ENCODE results near the gene MBD5.

Gene MBD5

GRCh38 chr2:148484066-148484465 is 463.2 kb downstream of the MBD5 start:
- DNase-seq = no peak

- no peak for DNase-seq
Observed at GRCh38 chr2:148486655-148487054, 465.8 kb downstream of the MBD5 start.

- DNase-seq = no peak
Observed at GRCh38 chr2:148487439-148487838, 466.5 kb downstream of the MBD5 start.

DNA sequence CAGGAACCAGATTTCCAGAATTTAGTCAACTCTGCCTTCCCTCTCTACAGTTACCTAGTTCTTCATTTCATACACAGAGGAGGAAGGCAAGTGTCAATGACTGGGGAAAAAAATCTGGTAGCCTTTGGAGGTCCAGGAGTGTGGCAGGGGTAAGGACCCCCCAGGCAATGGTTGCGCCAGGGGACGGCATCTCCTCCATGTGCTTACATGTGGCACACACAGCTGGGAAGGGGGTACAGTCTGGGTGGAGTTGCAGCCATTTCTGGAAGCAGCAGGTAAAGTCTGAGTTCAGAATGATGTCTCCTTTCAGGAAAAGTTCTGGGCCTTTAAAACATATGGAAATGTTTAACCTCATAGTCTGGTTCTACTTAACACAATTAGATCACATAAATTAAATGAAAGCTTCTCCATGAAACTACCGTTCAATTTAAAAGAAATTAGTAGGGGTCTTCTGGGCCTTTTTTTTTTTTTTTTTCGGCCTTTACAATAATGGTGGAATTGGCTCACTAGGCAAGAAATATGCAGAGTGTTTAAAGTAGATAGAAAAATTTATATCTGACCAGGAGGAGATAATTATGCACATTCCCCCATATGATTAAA is 470.0 kb downstream of the MBD5 start:
- DNase-seq = no peak

DNA sequence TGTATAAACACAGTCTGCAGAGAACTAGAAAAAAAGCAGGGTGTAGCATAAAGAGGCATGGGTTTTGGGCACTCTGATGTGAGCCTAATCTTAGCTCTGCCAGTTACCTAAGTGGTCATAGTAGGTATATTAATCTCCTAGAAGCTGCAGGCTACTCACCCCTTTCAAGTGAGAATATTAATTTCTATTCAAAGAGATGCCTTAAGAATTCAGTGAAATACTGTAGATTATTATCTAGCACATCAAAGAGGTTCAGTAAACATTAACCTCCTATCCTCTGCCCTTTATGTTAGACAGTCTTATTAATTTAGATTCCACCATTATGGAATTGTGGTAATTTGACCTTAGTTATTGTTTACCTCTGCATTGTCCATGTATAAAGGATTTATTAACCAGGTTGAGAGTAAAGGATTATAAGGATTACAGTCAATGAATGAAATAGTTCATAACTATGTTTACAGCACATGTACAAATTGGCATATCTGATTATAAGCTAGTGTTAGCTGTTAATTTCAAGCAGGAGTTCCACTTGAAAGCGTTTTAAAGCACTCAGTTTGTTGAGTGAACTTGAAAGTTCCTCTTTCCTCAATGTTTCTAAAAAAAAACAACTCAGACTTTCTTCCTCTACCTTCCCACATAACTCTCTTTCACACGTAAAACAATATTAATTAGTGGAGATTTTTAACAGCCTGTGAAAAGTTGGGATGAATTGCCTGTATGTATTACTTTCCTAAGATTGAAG is 473.1 kb downstream of the MBD5 start:
- no peak for DNase-seq

DNA sequence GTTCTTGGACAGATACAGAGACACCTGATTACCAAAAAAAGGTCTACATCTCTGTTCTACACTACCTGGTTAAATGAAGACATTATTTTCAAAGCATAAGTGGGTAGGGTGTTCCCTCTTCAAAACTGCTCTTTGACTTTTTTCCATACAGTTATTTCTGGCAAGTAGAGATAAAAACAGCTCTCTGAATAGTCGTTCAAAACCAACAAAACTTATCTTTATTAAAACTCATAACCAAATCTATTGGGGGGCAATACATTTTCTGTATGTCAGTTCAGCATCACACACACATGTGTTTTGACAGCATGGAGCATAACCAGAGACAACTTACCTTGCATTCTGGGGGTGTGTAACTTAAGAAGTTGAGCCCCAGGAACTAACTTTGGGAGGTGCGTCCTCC is 474.7 kb downstream of the MBD5 start:
- no peak for DNase-seq

- DNase-seq = no peak
Observed at GRCh38 chr2:148501545-148501944, 480.7 kb downstream of the MBD5 start.

- DNase-seq = no peak
Observed at GRCh38 chr2:148503516-148503915, 482.6 kb downstream of the MBD5 start.

- no peak for DNase-seq
Observed at GRCh38 chr2:148507970-148508369, 487.1 kb downstream of the MBD5 start.

DNA sequence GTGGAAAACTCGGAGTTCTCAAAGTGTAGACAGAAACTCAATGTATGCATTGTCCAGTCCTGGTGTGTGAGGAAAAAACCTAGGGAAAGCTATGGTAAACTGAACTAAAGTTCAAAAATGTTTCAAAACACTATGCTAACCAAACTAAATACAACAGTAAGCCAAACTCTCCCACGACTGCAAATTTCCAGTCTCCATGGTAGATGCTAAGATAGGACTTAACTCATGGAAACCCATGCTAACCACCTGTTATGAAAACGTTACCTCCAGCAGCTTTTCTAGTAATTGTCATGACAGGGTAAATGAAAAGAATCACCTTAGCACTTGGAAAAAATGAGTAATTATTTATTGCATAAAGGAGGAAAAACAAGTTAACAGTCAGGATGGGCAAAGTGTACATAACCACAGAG is 488.0 kb downstream of the MBD5 start:
- DNase-seq = no peak

GRCh38 chr2:148509288-148509902 is 488.5 kb downstream of the MBD5 start:
- peak; percentile 78 for DNase-seq

DNA sequence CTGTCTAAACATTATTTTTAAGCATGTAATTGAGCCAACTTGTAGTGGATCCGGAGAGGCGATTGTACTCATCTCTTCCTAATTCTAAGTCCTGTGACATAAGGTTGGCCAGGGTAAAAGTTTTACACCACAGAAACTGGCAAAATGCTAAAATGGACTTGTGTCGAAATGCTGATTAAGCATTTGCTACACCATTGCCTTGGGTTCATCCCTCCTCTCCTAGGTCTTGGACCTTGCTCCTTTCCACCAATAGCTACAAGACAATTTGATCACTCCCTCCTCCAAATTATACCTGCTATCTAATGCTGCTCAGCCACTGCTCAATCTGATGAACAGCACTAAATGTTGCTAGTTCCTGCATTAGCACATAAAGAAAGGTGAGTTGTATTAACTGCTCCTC is 491.0 kb downstream of the MBD5 start:
- no peak for DNase-seq

GRCh38 chr2:148512501-148512900 is 491.6 kb downstream of the MBD5 start:
- DNase-seq = no peak

DNA sequence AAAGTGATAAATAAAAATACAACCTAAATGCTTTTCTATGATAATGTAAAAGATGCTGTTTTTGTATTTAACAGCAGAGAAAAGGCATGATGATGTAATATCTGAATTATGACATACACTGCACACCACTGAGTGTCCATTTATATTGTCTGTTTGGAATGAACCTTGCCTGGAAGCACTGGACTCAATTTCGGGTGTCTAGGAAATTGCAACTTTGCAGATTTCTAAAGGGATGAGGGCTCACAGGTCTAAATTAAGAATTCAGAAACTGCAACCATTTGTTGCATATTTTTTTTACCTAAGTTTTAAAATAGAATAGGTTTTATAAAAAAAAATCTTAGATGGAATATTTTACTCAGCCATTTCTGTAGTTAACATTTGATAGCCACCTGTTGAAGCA is 492.5 kb downstream of the MBD5 start:
- DNase-seq = no peak

GRCh38 chr2:148515120-148515519 is 494.2 kb downstream of the MBD5 start:
- DNase-seq = no peak

DNA sequence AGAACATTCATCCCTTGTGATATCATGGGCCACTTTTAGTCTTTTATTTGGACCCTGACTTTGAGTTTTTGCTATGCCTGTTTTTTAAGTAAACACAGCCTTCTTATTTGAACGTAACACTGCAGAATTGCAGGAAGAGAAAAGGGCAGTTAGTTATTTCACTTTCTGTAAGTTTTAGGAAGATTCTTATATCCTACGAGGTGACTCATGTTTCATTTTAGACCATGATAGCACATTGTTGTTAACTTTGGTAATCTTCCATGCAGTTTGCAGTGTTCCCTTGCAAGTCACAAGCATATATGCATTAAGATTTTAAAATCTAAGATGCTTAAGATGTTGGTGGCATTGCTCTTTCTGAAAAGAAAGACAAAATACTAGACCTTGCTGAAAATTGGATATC is 495.1 kb downstream of the MBD5 start:
- DNase-seq = no peak

DNA sequence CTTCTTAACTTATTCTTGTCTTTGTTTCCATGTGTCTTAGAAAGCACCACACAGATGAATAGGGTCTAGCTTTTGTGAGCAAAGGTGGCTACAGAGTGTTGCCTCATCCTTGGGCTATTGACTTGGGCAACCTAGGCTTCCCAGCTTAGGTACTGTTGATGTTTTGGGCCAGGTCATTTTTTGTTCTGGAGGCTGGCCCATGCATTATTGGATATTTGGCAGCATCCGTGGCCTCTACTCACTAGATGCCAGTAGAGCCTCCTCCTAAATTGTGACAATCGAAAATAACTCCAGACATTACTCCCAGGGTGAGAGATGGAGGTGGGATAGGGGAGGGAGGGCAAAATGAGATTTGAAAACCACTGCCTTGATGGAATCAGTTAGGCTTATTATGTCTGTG is 496.4 kb downstream of the MBD5 start:
- DNase-seq = no peak

GRCh38 chr2:148517822-148518221 is 496.9 kb downstream of the MBD5 start:
- DNase-seq = no peak

DNA sequence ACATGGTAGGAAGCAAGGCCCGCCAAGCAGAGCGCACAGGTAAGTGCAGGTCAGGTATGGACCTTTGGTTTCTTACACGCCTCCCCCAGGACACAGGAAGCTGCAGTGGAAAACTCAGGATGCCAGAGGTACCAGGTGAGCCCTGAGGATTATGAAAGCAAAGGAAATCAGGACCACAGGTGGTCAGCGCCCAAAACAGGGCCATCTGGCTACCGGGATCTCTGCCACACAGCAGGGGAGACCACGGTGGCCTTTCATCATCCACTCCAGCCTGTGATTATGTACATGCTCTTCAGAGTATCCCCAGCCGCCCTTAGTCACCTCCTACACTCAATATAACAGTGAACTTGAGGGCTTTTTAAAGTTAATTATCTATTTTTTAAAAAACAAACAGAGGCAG is 498.1 kb downstream of the MBD5 start:
- no peak for DNase-seq

DNA sequence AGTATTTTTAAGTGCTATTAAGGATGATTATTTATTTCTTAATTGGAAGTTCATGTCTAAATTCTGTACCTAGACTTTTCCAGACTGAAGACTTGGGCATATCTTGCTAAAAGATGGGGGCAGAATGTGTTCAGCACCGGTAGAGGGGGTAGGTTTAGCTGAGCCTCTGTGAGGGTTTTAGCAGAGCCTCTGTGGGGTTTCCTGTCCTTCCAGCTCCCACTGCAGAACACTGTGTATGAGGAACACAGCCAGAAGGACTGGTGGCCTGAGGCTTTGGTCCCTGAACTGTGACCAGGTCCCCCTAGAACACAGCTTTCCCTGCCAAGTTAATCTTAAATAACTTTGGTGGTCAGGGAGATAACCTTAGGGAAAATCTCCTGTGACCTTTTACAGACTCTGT is 500.3 kb downstream of the MBD5 start:
- DNase-seq = no peak

GRCh38 chr2:148523315-148523714 is 502.4 kb downstream of the MBD5 start:
- DNase-seq = no peak

- DNase-seq = no peak
Observed at GRCh38 chr2:148524519-148524919, 503.6 kb downstream of the MBD5 start.

DNA sequence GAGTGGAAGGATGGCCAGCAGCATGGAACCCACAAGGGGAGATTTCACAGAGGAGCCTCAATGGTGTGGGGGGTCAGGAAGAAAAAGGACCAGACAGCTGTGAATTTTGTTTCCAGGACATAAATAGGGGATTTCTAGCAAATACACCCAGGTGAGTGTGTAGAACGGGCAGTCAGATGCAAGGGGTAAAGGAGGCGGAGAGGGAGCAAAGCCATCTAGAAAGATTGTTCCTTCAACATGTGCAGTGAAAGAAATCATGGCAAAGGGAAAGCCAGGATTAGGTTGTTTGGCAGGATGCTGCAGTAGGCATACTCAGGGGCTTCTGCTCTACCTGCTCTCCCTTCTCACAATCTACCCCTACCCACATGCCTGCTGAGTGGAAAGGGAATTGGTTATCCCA is 504.2 kb downstream of the MBD5 start:
- DNase-seq = no peak
